GM12878 (cell line): Measurements from ENCODE around the gene PRKN.

ENCODE experiments used
- ATF2 ChIP-seq: IDR thresholded peaks from 2 replicates; pipeline ENCODE4 v1.6.1; 2012; ENCODE audit warnings: low read length, inconsistent platforms
- EP300 ChIP-seq, 2 experiments: fragments of 150-350 bp in 1 of 2; IDR thresholded peaks; 2 replicates each; pipeline ENCODE4 v1.6.1; 2011 to 2012; ENCODE audit warnings: low read depth in 2 of 2, low read length in 2 of 2, borderline replicate concordance in 1 of 2, improper control_type of control experiment in 1 of 2, inconsistent platforms in 1 of 2; ENCODE audit not compliant: control insufficient read depth in 1 of 2
- EZH2 ChIP-seq: IDR thresholded peaks from 2 replicates; pipeline ENCODE4 v1.6.1; 2012; ENCODE audit warnings: low read depth, mild to moderate bottlenecking, control low read depth, inconsistent platforms, low read length, borderline replicate concordance; ENCODE audit not compliant: control insufficient read depth
- HDAC2 ChIP-seq: fragments of 200-600 bp; sonication (generic); IDR thresholded peaks from 2 replicates; pipeline ENCODE4 v1.6.1; 2017
- HSF1 ChIP-seq: fragments of 150-350 bp; IDR thresholded peaks from 2 replicates; pipeline ENCODE4 v1.6.1; 2014; ENCODE audit warnings: mild to moderate bottlenecking, low read depth, low read length
- JUND ChIP-seq: IDR thresholded peaks from 2 replicates; pipeline ENCODE4 v1.6.1; 2012; ENCODE audit warnings: low read depth, mild to moderate bottlenecking, low read length, improper control_type of control experiment, moderate library complexity
- MXI1 ChIP-seq: fragments of 150-350 bp; IDR thresholded peaks from 2 replicates; pipeline ENCODE4 v1.6.1; 2011; ENCODE audit warnings: low read depth, mild to moderate bottlenecking, inconsistent platforms, low read length, improper control_type of control experiment
- PBX3 ChIP-seq: IDR thresholded peaks from 2 replicates; pipeline ENCODE4 v1.6.1; 2011; ENCODE audit warnings: mild to moderate bottlenecking, low read depth, low read length, moderate library complexity; ENCODE audit not compliant: insufficient replicate concordance
- POLR2A ChIP-seq: IDR thresholded peaks from 2 replicates; pipeline ENCODE4 v1.6.1; 2011; ENCODE audit warnings: low read depth, mild to moderate bottlenecking, low read length
- SMAD5 ChIP-seq: IDR thresholded peaks from 2 replicates; pipeline ENCODE4 v1.6.1; 2016; ENCODE audit warnings: antibody characterized with exemption, low read depth
- SRF ChIP-seq, 2 experiments: IDR thresholded peaks; 2 replicates each; pipeline ENCODE4 v1.6.1; 2011; ENCODE audit warnings: low read depth in 2 of 2, low read length in 2 of 2, mild to moderate bottlenecking in 1 of 2, moderate library complexity in 1 of 2
- ZNF274 ChIP-seq: IDR thresholded peaks from one replicate; pipeline ENCODE4 v1.8.0; 2011; ENCODE audit not compliant: insufficient read length, insufficient read depth
- ZNF592 ChIP-seq: fragments of 450-650 bp; IDR thresholded peaks from 2 replicates; pipeline ENCODE4 v1.6.1; 2017; ENCODE audit warnings: mild to moderate bottlenecking, moderate library complexity
- TF ChIP-seq, protein P1 (sequence below), 3 experiments: IDR thresholded peaks in 2 of 3; conservative IDR thresholded peaks in 1 of 3; 2 replicates each; pipeline ENCODE4 v1.5.1; 2011; ENCODE audit warnings: low read depth in 3 of 3, low read length in 3 of 3, mild to moderate bottlenecking in 3 of 3, control low read depth in 2 of 3, moderate library complexity in 2 of 3, inconsistent platforms in 1 of 3, mixed read lengths in 1 of 3; ENCODE audit not compliant: control insufficient read depth in 2 of 3, insufficient read depth in 1 of 3; ENCODE audit errors: extremely low read depth in 1 of 3

DNA sequence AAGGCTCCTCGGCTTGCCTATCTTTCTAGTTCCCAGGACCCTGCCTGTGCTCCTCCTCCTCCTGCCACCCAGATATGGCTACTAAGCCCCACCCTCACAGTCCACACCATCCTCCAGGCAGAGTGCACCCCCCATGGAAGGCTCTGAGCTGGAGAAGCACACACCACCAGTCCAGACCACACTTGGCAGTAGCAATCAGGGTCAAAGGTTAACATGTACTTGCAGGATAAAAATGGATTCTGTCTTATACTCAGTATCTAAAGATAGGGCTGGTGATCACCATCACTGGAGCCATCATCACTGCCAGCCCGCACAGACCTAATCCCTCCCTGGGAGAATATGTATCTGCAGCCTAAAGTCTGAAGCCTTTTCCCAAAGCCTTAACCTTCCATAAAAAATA is 83.4 kb downstream of the PRKN start:
- TF ChIP-seq, protein P1, sequence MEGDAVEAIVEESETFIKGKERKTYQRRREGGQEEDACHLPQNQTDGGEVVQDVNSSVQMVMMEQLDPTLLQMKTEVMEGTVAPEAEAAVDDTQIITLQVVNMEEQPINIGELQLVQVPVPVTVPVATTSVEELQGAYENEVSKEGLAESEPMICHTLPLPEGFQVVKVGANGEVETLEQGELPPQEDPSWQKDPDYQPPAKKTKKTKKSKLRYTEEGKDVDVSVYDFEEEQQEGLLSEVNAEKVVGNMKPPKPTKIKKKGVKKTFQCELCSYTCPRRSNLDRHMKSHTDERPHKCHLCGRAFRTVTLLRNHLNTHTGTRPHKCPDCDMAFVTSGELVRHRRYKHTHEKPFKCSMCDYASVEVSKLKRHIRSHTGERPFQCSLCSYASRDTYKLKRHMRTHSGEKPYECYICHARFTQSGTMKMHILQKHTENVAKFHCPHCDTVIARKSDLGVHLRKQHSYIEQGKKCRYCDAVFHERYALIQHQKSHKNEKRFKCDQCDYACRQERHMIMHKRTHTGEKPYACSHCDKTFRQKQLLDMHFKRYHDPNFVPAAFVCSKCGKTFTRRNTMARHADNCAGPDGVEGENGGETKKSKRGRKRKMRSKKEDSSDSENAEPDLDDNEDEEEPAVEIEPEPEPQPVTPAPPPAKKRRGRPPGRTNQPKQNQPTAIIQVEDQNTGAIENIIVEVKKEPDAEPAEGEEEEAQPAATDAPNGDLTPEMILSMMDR (IDR thresholded peaks at IDR 0.05 in 2 of 3, conservative IDR thresholded peaks at IDR 0.05 in 1 of 3; ENCODE audit: control insufficient read depth in 2 of 3, extremely low read depth in 1 of 3, insufficient read depth in 1 of 3, low read depth in 3 of 3, low read length in 3 of 3): no peak
- no peak for TF ChIP-seq POLR2A
- TF ChIP-seq EP300 (IDR thresholded peaks at IDR 0.05; ENCODE audit: borderline replicate concordance in 1 of 2, control insufficient read depth in 1 of 2, low read depth in 2 of 2, low read length in 2 of 2): no peak
- TF ChIP-seq JUND: no peak
- TF ChIP-seq HDAC2: no peak
- no peak for TF ChIP-seq PBX3
- TF ChIP-seq SMAD5: no peak
- no peak for TF ChIP-seq SRF (IDR thresholded peaks at IDR 0.05; ENCODE audit: low read depth in 2 of 2, low read length in 2 of 2)
- no peak for TF ChIP-seq ZNF274
- TF ChIP-seq ATF2: no peak
- no peak for TF ChIP-seq EZH2
- no peak for TF ChIP-seq HSF1
- no peak for TF ChIP-seq ZNF592
- no peak for TF ChIP-seq MXI1
